Keratinocyte (primary cell): ENCODE results near the gene CSNK1D. TPM values are rescaled to one million over a fixed set of nuclear protein-coding genes. Genes with fewer than 3 reads are reported as not detected.

Experiments used
- DNase-seq: peaks from one replicate; pipeline ENCODE4 v3.0.0-alpha.2; 2011; ENCODE audit warnings: low read depth, missing footprints, low spot score
- FAIRE-seq: peaks from 2 replicates; lab custom pipeline; 2011; peaks lifted over from hg19 to GRCh38; lab: Jason Lieb, UNC
- H2AFZ ChIP-seq: 2 replicates; pipeline ENCODE4 v1.6.0; 2012; ENCODE audit warnings: low read length, control low read depth, inconsistent platforms; ENCODE audit not compliant: control insufficient read depth
- H3K27ac ChIP-seq: 2 replicates; pipeline ENCODE4 v1.5.1; 2011; ENCODE audit warnings: low read length; ENCODE audit not compliant: control insufficient read depth, insufficient read depth
- H3K27me3 ChIP-seq: 3 replicates; pipeline ENCODE4 v1.6.0; 2011; ENCODE audit warnings: low read length; ENCODE audit not compliant: control insufficient read depth, insufficient read depth; ENCODE audit errors: extremely low read depth
- H3K36me3 ChIP-seq, 2 experiments: 2 replicates in 1 of 2; 3 replicates in 1 of 2; pipeline ENCODE4 v1.5.1; 2011; ENCODE audit warnings: low read length in 2 of 2, mild to moderate bottlenecking in 1 of 2; ENCODE audit not compliant: control insufficient read depth in 2 of 2, insufficient read depth in 2 of 2; ENCODE audit errors: extremely low read depth in 1 of 2
- H3K4me1 ChIP-seq: 3 replicates; pipeline ENCODE4 v1.5.1; 2011; ENCODE audit warnings: low read length; ENCODE audit not compliant: control insufficient read depth, insufficient read depth; ENCODE audit errors: extremely low read depth
- H3K4me2 ChIP-seq: 3 replicates; pipeline ENCODE4 v1.6.0; 2011; ENCODE audit warnings: low read depth, low read length; ENCODE audit not compliant: control insufficient read depth, insufficient read depth; ENCODE audit errors: extremely low read depth
- H3K4me3 ChIP-seq, 3 experiments: fragments of 200-600 bp in 1 of 3; sonication (generic) in 1 of 3; 2 replicates in 2 of 3; 3 replicates in 1 of 3; pipeline ENCODE4 v1.5.1; 2011 to 2016; ENCODE audit warnings: low read length in 3 of 3, mild to moderate bottlenecking in 3 of 3, control low read depth in 2 of 3, inconsistent platforms in 1 of 3, low read depth in 1 of 3, mixed read lengths in 1 of 3, mixed run types in 1 of 3, moderate library complexity in 1 of 3; ENCODE audit not compliant: control insufficient read depth in 2 of 3, insufficient read depth in 2 of 3; ENCODE audit errors: extremely low read depth in 1 of 3
- H3K79me2 ChIP-seq: 2 replicates; pipeline ENCODE4 v1.6.0; 2012; ENCODE audit warnings: low read length; ENCODE audit not compliant: control insufficient read depth, insufficient read depth
- H3K9ac ChIP-seq: 3 replicates; pipeline ENCODE4 v1.6.0; 2011; ENCODE audit warnings: low read length; ENCODE audit not compliant: control insufficient read depth, insufficient read depth; ENCODE audit errors: extremely low read depth
- H3K9me1 ChIP-seq: 3 replicates; pipeline ENCODE4 v1.6.0; 2011; ENCODE audit warnings: low read length; ENCODE audit not compliant: control insufficient read depth, insufficient read depth; ENCODE audit errors: extremely low read depth
- H3K9me3 ChIP-seq: 2 replicates; pipeline ENCODE4 v1.5.1; 2012; ENCODE audit warnings: low read depth, low read length; ENCODE audit not compliant: control insufficient read depth
- H4K20me1 ChIP-seq: 3 replicates; pipeline ENCODE4 v1.6.0; 2011; ENCODE audit warnings: low read length; ENCODE audit not compliant: control insufficient read depth, insufficient read depth; ENCODE audit errors: extremely low read depth
- CTCF ChIP-seq, 3 experiments: IDR thresholded peaks in 1 of 3; conservative IDR thresholded peaks in 1 of 3; optimal IDR thresholded peaks in 1 of 3; 2 replicates in 2 of 3; 3 replicates in 1 of 3; pipeline versions ENCODE3 to v1.5.1; 2011; ENCODE audit warnings: low read length in 3 of 3, mild to moderate bottlenecking in 3 of 3, moderate library complexity in 2 of 3, control low read depth in 1 of 3, inconsistent platforms in 1 of 3; ENCODE audit not compliant: insufficient read depth in 2 of 3; ENCODE audit errors: extremely low read depth in 1 of 3
- EZH2 ChIP-seq: IDR thresholded peaks from one replicate; pipeline ENCODE4 v1.6.1; 2012; ENCODE audit warnings: inconsistent platforms, mild to moderate bottlenecking, low read length, moderate library complexity
- dilution Hi-C: fragments of 300-500 bp; cut with MboI; formaldehyde crosslinking; loops from one replicate; pipeline ENCODE4 v1.7.0; 2020; ENCODE audit warnings: low sequenced_read_pairs; ENCODE audit not compliant: extremely low pct_ligation_motif_present
- polyA plus RNA-seq, 5 experiments: library from polyadenylated mRNA; depleted of rRNA in 3 of 5; stranded (reverse) in 3 of 5; stranded (forward) in 1 of 5; unstranded in 1 of 5; fragments of >200 nt; gene quantifications; 1 replicate in 1 of 5; 2 replicates in 3 of 5; 3 replicates in 1 of 5; pipeline versions ENCODE4 v1.2.1 to v1.2.3, GENCODE V29; 2011 to 2012; ENCODE audit warnings: missing spikeins in 2 of 5, low read depth in 1 of 5, low replicate concordance in 1 of 5

The CSNK1D gene
- polyA plus RNA-seq, 1 donor (not counting 4 experiments of a cell fraction or from before 2014, with no cell fraction given), result 86.0 TPM

- Histone ChIP-seq H3K4me2 (no peak overlapping the region), H3K9me3 (no peaks in the 10 kb centered on the region), H3K79me2 (no peaks in the 10 kb centered on the region), H3K27me3 (no peaks in the 10 kb centered on the region), H4K20me1 (no peaks in the 10 kb centered on the region), H3K9me1 (no peaks in the 10 kb centered on the region), H3K27ac (no peak overlapping the region), H2AFZ (no peak overlapping the region), H3K4me3 (no peak overlapping the region), H3K9ac (no peak overlapping the region), H3K4me1 (peaks cover 36% of the 10 kb centered on the region), H3K36me3 (no peaks in the 10 kb centered on the region)
- DNase-seq, result no peak
- dilution Hi-C loops, result no loop called here
- no peak for FAIRE-seq
- TF ChIP-seq CTCF (optimal IDR thresholded peaks at IDR 0.05 in 1 of 3, IDR thresholded peaks at IDR 0.05 in 1 of 3, conservative IDR thresholded peaks at IDR 0.05 in 1 of 3; ENCODE audit: extremely low read depth in 1 of 3, insufficient read depth in 2 of 3, low read length in 3 of 3) (no peak), EZH2 (no peak)
Measured at GRCh38 chr17:82280537-82280936, 7.0 kb upstream of the CSNK1D start.

DNA sequence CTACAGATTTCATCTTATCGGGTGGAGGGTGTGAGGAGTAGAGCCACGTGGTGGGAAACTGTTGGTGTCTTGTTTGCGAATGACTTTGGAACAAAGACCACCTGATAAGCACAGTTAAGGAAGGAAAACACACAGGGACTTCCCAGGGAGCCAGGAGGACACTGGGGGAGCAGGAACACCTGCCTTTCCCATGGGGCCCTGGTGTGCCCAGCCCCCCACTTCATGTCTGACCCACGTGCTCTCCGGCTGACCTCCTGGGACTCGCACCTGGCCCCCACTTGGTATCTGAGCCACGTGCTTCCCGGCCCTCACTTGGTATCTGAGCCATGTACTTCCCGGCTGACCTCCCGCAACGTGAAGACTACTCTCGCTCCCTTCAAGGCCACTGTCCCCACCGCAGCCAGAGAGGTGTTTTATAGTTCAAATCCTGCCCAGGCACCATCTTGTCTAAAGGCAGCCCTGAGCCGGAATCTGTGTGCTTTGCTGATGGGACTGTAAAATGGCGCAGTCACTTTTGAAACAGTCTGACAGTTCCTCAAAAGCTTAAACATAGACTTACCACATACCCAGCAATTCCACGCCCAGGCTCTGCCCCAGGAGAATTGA lies 5.4 kb upstream of the CSNK1D start:
- H3K36me3 ChIP-seq, result no peaks in the 10 kb centered on the region
- FAIRE-seq, result no peak
- H3K9me3 ChIP-seq, result no peaks in the 10 kb centered on the region
- no peak overlapping the region for H3K4me3 ChIP-seq
- H3K4me1 ChIP-seq, result peaks cover 33% of the 10 kb centered on the region
- H3K27me3 ChIP-seq, result no peaks in the 10 kb centered on the region
- H3K4me2 ChIP-seq, result no peak overlapping the region
- H4K20me1 ChIP-seq, result no peaks in the 10 kb centered on the region
- H3K9ac ChIP-seq, result no peak overlapping the region
- no peak for DNase-seq
- H3K27ac ChIP-seq, result no peak overlapping the region
- H2AFZ ChIP-seq, result no peak overlapping the region
- no peaks in the 10 kb centered on the region for H3K79me2 ChIP-seq
- dilution Hi-C loops, result no loop called here
- TF ChIP-seq EZH2 (no peak), CTCF (optimal IDR thresholded peaks at IDR 0.05 in 1 of 3, IDR thresholded peaks at IDR 0.05 in 1 of 3, conservative IDR thresholded peaks at IDR 0.05 in 1 of 3; ENCODE audit: extremely low read depth in 1 of 3, insufficient read depth in 2 of 3, low read length in 3 of 3) (no peak)
- no peaks in the 10 kb centered on the region for H3K9me1 ChIP-seq
